Mesenteric fat pad (tissue), 1 donor: ENCODE results near the gene TAF11L13. TPM values are rescaled to one million over a fixed set of nuclear protein-coding genes. Genes with fewer than 3 reads are reported as not detected.
"Not testable (repeated sequence)": the region's sequence is repeated elsewhere in the genome, so short reads cannot be mapped to it uniquely, and the experiment has no call there.

Experiments used
- DNase-seq: peaks from one replicate; pipeline ENCODE4 v3.0.0-alpha.2; 2020; ENCODE audit warnings: low spot score
- long read RNA-seq: library from polyadenylated mRNA; unstranded; transcript quantifications from one replicate; pipeline ENCODE4 v2.0.0, GENCODE V29; 2020
- total RNA-seq: library from RNA; stranded (reverse); fragmentation: NEBNext Ultra II Directional; extraction: Animal tissue kit (Norgen Biotek cat#: 25700); gene quantifications from one replicate; pipeline ENCODE4 v1.2.1, GENCODE V29; 2021
- donor health status: DM: yes; HTN: yes; CAD: no.

The TAF11L13 gene
- not detected for total RNA-seq
- long read RNA-seq: 0 reads

GRCh38 chr5:17631788-17632187, at the start of gene TAF11L13:
TSS of gene TAF11L13 (plus strand) at chr5:17632088.
- DNase-seq: not testable (repeated sequence)

- not testable (repeated sequence) for DNase-seq
Observed at GRCh38 chr5:17585658-17586057, 46.2 kb upstream of the TAF11L13 start, which contains the start of gene TAF11L7. TSS of gene TAF11L7 (minus strand) at chr5:17585758.

GRCh38 chr5:17590860-17591259, 41.0 kb upstream of the TAF11L13 start, which contains the start of gene TAF11L8:
TSS of gene TAF11L8 (minus strand) at chr5:17590960.
- not testable (repeated sequence) for DNase-seq

GRCh38 chr5:17594255-17594654, 37.6 kb upstream of the TAF11L13 start, which contains the start of gene TAF11L9:
TSS of gene TAF11L9 (minus strand) at chr5:17594394.
- not testable (repeated sequence) for DNase-seq

GRCh38 chr5:17597728-17598127, 34.2 kb upstream of the TAF11L13 start, which contains the start of gene TAF11L10:
TSS of gene TAF11L10 (minus strand) at chr5:17597828.
- not testable (repeated sequence) for DNase-seq

- not testable (repeated sequence) for DNase-seq
Observed at GRCh38 chr5:17603880-17604279, 28.0 kb upstream of the TAF11L13 start, which contains the start of gene TAF11L11. TSS of gene TAF11L11 (plus strand) at chr5:17604183.

GRCh38 chr5:17604951-17605350, 26.9 kb upstream of the TAF11L13 start:
- no peak for DNase-seq

GRCh38 chr5:17607461-17607860, 24.4 kb upstream of the TAF11L13 start:
- DNase-seq: not testable (repeated sequence)

GRCh38 chr5:17610092-17610491, 21.8 kb upstream of the TAF11L13 start, which contains the start of gene TAF11L12:
TSS of gene TAF11L12 (plus strand) at chr5:17610392.
- DNase-seq: not testable (repeated sequence)

- no peak for DNase-seq
Observed at GRCh38 chr5:17614872-17615605, 16.8 kb upstream of the TAF11L13 start.

GRCh38 chr5:17619354-17619753, 12.5 kb upstream of the TAF11L13 start:
- DNase-seq: no peak

- DNase-seq: no peak
Observed at GRCh38 chr5:17620627-17621026, 11.3 kb upstream of the TAF11L13 start.

- DNase-seq: no peak
Observed at GRCh38 chr5:17625686-17626085, 6.2 kb upstream of the TAF11L13 start.

- no peak for DNase-seq
Observed at GRCh38 chr5:17634160-17634559, 2.3 kb downstream of the TAF11L13 start, which contains the start of gene TAF11L14. TSS of gene TAF11L14 (plus strand) at chr5:17634460.

- DNase-seq: not testable (repeated sequence)
Observed at GRCh38 chr5:17649232-17649631, 17.3 kb downstream of the TAF11L13 start.

GRCh38 chr5:17655201-17655759, 23.4 kb downstream of the TAF11L13 start:
- not testable (repeated sequence) for DNase-seq

GRCh38 chr5:17655921-17656320, 24.0 kb downstream of the TAF11L13 start:
- DNase-seq: no peak

GRCh38 chr5:17663182-17663581, 31.3 kb downstream of the TAF11L13 start:
- no peak for DNase-seq

- no peak for DNase-seq
Observed at GRCh38 chr5:17665836-17666235, 33.9 kb downstream of the TAF11L13 start.

- DNase-seq: no peak
Observed at GRCh38 chr5:17666726-17667235, 34.9 kb downstream of the TAF11L13 start.

- peak; percentile 74 for DNase-seq
Observed at GRCh38 chr5:17670353-17670752, 38.5 kb downstream of the TAF11L13 start.

GRCh38 chr5:17678751-17679324, 47.0 kb downstream of the TAF11L13 start:
- no peak for DNase-seq
